ENCODE results near the gene MKRN1.
A peak's percentile ranks its signal among the peaks of the same experiment; 100 is the strongest.

The MKRN1 gene

DNA sequence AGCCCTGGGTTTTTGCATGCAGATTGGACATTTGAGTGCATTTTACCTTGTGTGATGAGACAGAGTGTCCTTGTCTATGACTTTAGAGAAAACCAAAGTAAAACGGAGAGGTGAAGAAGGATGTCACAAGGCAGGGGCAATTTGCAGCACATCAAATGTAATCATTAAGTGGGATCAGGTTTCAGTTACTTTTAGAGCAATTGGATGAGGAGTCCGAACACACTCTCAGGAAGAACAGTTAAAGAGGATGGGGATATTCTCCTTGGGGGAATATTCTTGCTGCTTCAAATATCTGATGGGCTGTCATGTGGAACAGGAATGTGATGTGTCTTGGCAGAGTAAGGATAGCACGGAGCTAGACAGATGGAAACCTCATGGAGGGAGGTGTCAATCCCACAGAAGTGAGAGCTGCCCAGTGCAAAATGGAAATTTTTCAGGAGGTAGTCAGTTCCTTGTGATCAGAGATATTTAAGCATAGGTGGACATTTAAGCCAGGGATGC is 74.7 kb downstream of the MKRN1 start:
- Histone ChIP-seq H3K79me1 (ENCODE audit: low read length) (no peaks in the 10 kb centered on the region), H3K4me2 (ENCODE audit: low read length) (peak overlapping the region; percentile 76), H2BK120ac (ENCODE audit: insufficient read depth, low read length, poor library complexity) (no peak overlapping the region), H3K27ac (ENCODE audit: low read depth, low read length) (no peak overlapping the region), H4K91ac (ENCODE audit: low read depth, low read length) (no peak overlapping the region), H3K9me3 (ENCODE audit: insufficient read depth, low read depth, low read length) (no peaks in the 10 kb centered on the region), H3K27me3 (ENCODE audit: insufficient read depth, low read length) (no peaks in the 10 kb centered on the region), H3K4me1 (ENCODE audit: control insufficient read depth in 1 of 2, insufficient read depth in 2 of 2, low read length in 2 of 2) (peaks cover 3 to 5% of the 10 kb centered on the region in 2 experiments), H4K8ac (ENCODE audit: low read depth, low read length) (peak overlapping the region; percentile 66), H2BK12ac (ENCODE audit: low read length) (no peak overlapping the region), H3K23ac (ENCODE audit: low read length) (no peak overlapping the region), H3K4me3 (ENCODE audit: low read depth, low read length) (no peak overlapping the region), H3K36me3 (ENCODE audit: control insufficient read depth in 1 of 2, insufficient read depth in 2 of 2, low read length in 2 of 2) (no peaks in the 10 kb centered on the region), H2BK5ac (ENCODE audit: low read depth, low read length, poor library complexity) (no peak overlapping the region), H3K18ac (ENCODE audit: low read length) (no peak overlapping the region), H3K14ac (ENCODE audit: low read length) (no peak overlapping the region), H2AFZ (ENCODE audit: insufficient read depth, low read length, poor library complexity) (no peak overlapping the region), H2AK5ac (ENCODE audit: low read length) (no peak overlapping the region), H4K12ac (ENCODE audit: low read depth, low read length) (no peak overlapping the region), H3K9ac (ENCODE audit: low read length) (no peak overlapping the region), H3K79me2 (ENCODE audit: control insufficient read depth, insufficient read depth, low read length, poor library complexity) (peaks cover 2% of the 10 kb centered on the region), H3K4ac (ENCODE audit: low read depth, low read length) (no peak overlapping the region)
- DNase-seq: no peak
- no CpG with 5 or more reads among the region's 3 CpGs for WGBS (ENCODE audit: extremely low coverage, insufficient coverage, insufficient read length)

DNA sequence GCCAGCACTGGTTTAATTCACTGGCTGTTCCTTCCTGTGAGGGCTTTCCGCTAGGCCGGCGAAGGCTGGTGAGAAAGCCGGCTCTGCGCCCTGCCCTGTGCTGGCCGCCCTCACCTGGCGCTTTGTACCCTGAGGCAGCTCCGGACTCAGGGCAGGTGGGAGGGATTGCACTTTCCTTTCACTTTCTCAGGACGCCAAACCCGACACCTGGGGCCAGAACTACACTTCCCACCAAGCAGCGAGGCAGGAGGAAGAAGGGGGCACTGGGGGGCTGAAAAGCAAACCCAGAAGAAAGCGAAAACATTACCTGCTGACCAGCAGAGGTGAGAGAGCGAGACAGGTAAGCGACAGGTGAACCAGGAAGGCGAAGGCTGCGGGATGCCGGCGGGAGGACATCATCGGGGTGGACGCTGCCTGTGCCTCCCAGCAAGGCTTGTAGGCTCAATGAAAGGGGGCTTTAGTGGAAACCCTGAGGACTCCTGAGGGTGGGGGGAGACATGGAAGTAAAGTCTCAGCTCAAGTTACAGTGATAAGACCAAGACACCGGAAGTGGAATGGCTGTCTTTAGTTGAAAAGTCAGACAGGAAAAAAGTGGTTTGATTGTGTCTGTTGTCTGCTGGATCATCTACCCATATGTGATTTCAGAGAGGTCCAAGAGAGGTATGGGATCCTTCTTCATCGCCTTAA is 75.3 kb downstream of the MKRN1 start, which contains the start of gene RAB19:
Gene RAB19 (plus strand): TSS at position 181 of the 687 bp plus-strand sequence. CDS start 3,589 bp downstream, outside the sequence.
- Histone ChIP-seq H3K4me2 (ENCODE audit: low read length) (peak within 1 kb of the TSS; percentile 76), H3K9me3 (ENCODE audit: insufficient read depth, low read depth, low read length) (no peaks in the 10 kb centered on the region), H3K4me3 (ENCODE audit: low read depth, low read length) (peak within 1 kb of the TSS; percentile 61), H2AK5ac (ENCODE audit: low read length) (no peak within 1 kb of the TSS), H2BK120ac (ENCODE audit: insufficient read depth, low read length, poor library complexity) (no peak within 1 kb of the TSS), H3K23ac (ENCODE audit: low read length) (no peak within 1 kb of the TSS), H3K14ac (ENCODE audit: low read length) (no peak within 1 kb of the TSS), H3K79me2 (ENCODE audit: control insufficient read depth, insufficient read depth, low read length, poor library complexity) (peaks cover 2% of the 10 kb centered on the region), H4K8ac (ENCODE audit: low read depth, low read length) (peak within 1 kb of the TSS; percentile 66), H3K9ac (ENCODE audit: low read length) (no peak within 1 kb of the TSS), H3K79me1 (ENCODE audit: low read length) (no peaks in the 10 kb centered on the region), H3K4me1 (ENCODE audit: control insufficient read depth in 1 of 2, insufficient read depth in 2 of 2, low read length in 2 of 2) (peaks cover 3 to 5% of the 10 kb centered on the region in 2 experiments), H2AFZ (ENCODE audit: insufficient read depth, low read length, poor library complexity) (peak within 1 kb of the TSS; percentile 58), H4K91ac (ENCODE audit: low read depth, low read length) (no peak within 1 kb of the TSS), H3K18ac (ENCODE audit: low read length) (peak within 1 kb of the TSS; percentile 38), H3K27me3 (ENCODE audit: insufficient read depth, low read length) (no peaks in the 10 kb centered on the region), H4K12ac (ENCODE audit: low read depth, low read length) (no peak within 1 kb of the TSS), H3K4ac (ENCODE audit: low read depth, low read length) (no peak within 1 kb of the TSS), H3K27ac (ENCODE audit: low read depth, low read length) (no peak within 1 kb of the TSS), H2BK5ac (ENCODE audit: low read depth, low read length, poor library complexity) (no peak within 1 kb of the TSS), H2BK12ac (ENCODE audit: low read length) (no peak within 1 kb of the TSS), H3K36me3 (ENCODE audit: control insufficient read depth in 1 of 2, insufficient read depth in 2 of 2, low read length in 2 of 2) (no peaks in the 10 kb centered on the region)
- DNase-seq: peak; percentile 79 to 85
- no CpG with 5 or more reads among the region's 22 CpGs for WGBS (ENCODE audit: extremely low coverage, insufficient coverage, insufficient read length)
